Right kidney (tissue), 1 donor: ENCODE results near the gene LANCL1.
"Not testable (repeated sequence)": the region's sequence is repeated elsewhere in the genome, so short reads cannot be mapped to it uniquely, and the experiment has no call there.

ENCODE experiments used
- DNase-seq: peaks from one replicate; pipeline ENCODE4 v3.0.0-alpha.2; 2016

LANCL1 gene

DNA sequence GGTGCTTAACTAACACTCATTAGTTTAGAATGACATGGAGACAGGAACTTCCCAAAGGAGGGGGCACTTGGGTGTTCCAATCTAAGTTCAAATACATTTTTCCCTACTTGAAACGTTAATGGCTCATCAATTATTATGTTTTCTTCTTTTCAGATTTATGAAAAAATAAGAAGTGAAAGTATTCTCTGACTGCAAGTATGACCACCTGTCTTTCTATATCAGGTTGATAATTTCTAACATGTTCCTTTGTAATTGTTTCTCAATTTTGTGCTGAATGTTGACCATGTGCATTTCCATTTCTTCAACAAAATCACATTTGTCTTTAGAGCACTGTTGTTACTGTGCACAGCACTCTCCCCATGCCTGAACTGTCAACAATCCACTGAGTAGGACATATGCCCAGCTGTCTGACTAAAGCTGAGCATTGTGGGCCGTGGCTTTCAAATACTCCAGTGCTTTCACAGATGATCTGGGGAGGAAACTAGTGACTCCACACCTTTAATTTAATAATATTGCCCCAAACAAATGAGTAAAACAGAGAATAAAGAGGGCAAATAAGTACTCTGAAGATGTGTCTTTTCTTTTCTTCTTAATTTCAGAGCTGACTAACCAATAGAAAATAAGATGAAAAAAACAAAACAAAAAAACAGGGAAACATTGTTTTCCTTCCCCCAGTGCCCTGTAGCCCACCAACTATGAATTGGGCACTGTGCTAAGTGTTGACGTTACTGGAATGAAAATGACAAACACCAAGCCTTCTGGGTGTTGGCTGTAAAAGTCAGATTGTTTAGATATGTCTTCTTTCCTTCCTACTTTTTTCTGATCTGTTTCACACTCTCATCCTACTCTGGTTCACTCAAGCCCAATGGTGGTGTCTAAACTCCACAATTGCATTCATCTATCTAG, 16.0 kb downstream of the LANCL1 start:
- no peak for DNase-seq

DNA sequence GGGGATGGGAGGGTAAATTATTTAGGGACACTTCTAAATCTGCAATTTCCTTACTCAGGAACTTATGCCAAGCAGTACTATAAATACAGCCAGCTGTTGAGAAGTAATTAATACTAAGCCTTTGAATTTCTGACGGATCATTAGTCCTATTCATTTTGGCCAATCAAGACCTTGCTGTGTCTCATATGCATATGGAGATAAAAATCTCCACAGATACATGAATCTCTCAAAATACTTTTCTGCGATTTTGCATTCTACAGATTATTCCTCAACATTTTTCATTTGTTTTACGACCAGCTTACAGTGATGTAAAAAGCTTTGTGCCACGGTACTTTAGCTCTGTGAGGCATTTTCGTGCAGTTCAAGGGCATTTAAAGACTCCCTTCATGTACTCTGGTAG, 16.7 kb downstream of the LANCL1 start:
- DNase-seq, result no peak

DNA sequence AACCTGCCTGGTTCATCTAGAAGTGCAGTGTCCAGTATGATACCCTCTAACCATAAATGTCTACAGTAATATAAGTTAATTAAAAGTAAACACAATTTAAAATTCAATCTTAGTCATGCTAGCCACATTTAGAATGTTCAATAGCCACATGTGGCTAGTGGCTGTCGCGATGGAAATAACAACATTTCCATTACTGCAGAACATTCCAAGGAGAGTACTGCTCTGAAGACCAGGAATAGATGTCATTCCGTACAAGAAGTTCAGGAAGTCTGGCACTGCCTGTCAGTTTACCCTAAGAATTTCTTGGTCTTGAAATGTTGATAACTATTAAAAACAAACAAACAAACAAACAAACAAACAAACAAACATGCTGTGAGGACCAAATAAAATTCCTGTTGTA, 17.2 kb downstream of the LANCL1 start:
- no peak for DNase-seq

DNA sequence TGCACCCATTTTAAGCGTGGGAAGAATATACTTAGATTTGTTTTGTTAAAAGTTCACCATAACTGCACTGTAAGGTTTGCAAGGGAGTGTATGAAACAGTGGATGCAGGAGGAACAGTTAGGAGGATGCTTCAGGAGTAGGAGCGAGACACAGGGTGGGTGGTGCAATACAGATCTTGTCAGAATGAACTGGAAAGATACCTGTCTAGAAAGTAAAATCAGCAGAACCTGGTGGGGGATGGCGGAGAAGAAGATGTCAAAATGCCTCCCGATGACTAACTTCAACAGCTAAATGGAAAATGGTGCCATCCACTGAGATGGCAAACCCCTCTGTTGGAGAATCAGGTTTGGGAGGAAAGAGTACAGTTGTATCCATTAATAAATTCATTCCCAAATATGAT, 18.2 kb downstream of the LANCL1 start:
- DNase-seq, result no peak

DNA sequence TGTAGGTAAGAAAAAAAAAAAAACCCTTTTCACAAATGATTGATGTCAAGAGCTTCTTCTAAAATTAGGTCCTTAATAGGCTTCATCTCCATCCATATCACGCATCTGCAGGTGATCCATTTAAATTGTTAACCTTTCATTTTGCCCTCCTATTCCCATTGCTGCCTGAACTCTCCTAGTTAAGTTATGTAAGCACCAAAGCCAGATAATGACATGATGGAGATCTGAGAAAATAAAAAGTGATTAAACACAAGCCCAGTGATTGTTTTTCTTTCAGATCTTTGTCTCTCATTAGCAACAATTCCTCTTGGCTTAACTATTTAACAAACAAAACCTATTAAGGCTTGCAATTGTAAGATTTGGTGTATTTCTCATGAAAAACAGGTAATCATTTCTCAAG, 20.0 kb downstream of the LANCL1 start:
- DNase-seq, result no peak

DNA sequence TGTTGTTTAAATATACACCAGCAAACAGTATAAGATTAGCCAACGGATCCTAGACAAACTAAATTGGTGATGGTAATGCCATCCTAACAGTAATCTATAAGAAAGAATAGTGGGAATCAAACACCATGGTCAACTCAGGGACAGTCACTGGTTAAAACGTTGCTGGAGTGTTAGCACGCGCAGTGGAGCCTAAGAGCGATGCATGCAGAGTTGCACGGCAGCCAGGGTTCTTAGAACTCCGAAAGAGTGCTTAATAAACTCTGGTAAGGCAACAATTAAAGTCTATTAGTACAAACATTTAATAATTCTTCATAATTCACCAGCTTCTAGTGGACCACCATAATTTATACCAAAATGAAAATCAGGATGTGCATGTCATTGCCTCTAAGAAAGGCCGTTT, 22.2 kb downstream of the LANCL1 start:
- no peak for DNase-seq

DNA sequence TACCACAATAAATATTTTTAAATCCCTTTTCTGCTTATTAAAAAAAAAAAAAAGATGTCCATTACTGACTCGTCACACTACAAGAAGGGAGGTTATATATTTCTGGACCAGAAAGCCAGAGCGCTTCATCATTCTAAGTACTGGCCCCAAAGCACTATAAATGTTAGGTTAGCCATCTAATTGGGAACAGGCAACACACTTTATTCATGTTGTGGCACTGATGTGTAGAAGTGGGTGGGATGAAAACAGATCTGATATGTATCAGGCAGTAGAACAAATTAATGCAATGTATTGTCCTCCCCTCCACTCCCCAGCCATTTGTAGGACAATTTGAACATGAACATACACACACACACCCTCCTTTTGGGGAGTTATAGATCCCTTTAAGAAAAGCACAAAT, 24.4 kb downstream of the LANCL1 start:
- no peak for DNase-seq

DNA sequence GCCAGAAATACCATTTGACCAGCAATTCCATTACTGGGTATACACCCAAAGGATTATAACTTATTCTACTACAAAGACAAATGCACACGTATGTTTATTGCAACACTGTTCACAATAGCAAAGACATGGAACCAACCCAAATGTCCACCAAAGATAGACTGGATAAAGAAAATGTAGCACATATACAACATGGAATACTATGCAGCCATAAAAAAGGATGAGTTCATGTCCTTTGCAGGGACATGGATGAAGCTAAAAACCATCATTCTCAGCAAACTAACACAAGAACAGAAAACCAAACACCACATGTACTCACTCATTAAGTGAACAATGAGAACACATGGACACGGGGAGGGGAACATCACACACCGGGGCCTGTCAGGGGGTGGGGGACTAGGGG, 25.6 kb downstream of the LANCL1 start:
- DNase-seq, result not testable (repeated sequence)

DNA sequence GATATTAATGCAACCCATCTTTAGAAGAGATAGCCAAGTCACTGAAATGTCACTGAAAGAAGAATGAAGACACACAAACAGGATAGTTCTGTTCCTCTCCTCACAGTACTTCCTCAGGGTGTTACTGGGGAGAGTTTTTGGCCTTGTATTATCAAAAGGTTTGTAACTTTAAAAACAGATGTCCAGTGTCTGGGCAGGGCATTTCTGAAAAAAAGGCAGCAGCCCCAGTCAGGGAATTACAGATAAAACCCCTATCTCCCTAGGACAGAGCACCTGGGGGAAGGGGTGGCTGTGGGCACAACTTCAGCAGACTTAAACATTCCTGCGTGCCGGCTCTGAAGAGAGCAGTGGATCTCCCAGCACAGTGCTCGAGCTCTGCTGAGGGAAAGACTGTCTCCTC, 30.8 kb downstream of the LANCL1 start:
- DNase-seq, result no peak

DNA sequence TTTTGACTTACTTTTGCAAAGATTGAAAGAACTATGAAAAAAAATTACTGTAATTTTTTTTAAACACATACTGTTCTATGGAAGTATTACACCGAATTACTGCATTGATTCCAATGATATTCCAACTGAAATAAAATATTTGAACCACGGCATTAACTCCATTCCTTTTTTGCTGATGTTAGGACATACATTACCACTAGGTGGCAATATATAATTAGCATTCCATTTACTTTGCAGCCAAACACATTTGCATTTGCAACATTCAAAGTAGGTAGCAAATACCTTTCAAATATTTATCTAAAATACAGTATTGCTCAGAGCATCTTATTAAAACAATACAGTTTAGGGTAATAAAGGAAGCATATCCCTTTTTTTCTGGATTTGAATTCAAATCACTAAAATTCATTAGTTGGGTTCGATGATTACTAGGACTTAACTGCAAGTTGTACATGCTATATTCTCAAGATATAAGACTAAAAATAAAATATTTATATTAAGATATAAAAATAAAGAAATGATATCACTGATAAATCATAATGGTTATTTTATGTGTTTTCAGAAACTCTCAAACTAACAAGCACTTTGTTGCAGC, 31.3 kb downstream of the LANCL1 start:
- no peak for DNase-seq

DNA sequence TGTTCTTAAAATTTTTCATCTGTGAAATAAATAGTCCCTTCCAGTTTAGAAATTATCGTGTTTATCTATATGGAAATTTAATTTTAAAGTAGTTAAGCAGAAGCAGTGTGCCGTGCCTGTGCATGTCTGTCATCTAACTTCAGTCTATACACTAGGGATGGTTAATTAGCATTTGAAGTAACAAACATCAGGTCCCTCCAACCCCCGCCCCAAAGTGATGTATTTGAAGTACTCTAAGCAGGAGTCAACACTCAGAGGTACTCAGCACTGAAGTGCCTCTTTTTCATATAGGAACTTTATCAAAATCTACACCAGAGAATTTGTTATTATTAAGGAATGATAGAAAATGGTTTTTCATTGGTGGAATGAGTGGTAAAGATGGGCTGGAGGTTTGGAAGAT, 33.0 kb downstream of the LANCL1 start:
- DNase-seq, result no peak

DNA sequence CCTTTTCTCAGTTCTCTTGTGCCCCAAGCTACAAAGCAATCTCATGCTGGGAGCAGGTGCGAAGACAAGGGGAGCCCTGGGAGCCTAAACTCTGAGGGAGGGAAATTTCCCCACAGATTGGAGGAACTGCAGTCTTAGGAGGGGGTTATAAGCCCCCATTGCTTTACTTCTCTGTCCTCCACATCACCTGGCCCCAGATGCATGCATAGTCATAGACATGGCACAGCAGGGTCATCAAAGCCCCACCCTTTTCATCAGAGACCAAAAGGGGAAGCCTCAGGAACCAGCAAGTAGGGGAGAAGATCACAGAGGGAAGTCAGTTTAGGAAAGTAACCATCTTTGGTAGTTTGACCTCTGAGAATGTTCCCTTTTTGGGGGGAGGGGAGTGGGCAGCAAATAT, 33.7 kb downstream of the LANCL1 start:
- no peak for DNase-seq

DNA sequence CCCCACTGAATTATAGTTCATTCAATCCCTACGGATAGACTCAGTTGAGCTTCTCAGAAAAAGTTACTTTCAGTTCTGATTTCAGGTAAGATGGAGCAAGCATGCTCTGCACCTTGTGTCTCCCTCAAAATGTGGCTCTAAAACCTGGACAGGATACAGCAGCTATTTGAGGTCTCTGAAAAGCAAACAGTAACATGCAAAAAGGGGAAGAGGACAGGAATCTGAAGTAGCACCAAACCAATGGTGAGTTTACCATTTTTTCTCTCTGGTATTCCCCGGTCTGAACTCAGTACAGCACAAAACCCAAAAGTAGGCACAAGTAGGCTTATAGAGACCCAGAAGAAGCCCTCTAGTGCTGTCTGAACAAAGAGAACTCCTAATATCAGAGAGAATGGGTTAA, 34.1 kb downstream of the LANCL1 start:
- no peak for DNase-seq

DNA sequence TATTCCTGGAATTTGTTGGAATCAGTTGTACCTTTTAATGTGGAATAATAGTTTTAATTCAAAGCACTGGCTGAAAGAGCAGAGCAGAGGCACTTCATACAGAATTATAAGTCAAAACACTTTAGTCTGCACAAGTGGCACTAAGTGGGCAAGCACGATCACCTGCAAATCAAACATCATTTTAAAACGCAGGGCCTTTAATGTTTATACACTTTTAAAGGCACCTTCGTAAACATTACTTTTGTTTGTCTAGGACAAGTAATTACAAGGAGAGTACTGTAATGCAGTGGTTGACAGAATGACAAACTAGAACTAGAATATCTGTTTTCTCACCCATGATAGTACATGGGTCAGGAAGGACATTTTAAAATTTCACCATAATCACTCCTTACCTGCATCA, 36.4 kb downstream of the LANCL1 start:
- DNase-seq, result no peak

DNA sequence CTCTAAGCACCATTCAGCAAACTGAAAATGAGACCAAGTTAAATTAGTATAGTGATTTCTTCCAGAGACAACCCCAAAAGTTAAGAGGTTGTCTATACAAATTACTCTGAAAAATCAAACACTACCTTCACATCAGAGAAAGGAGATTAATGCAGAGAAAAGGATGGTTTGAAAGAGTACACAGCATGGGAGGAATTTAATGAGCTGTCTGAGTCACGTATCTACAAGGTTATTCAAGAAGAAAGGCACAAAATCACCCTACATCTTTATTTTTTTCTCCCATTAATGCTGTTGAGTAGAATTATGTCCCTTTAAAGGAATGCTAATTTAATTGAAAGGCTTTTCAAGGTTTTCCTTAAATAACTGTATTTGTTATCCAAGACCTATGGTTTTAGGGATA, 41.1 kb downstream of the LANCL1 start:
- DNase-seq, result no peak

DNA sequence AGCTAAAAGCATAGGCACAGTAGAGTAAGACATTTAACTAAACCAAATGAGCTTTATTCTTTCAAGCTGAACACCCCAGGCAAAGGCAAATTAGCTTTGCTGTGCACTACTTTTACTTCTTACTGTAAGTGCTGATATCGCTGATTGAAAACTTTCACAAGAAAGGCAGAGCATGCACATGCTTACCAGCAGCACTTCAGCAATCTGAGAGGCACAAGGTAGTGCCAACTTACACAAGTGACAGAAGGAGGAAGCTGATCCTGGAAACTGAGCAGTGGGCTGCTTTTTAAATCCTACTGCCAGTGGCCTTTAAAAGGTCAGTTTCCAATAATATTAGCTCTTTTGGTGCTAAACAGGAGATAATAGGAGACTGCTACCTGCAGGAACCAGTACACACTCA, 43.9 kb downstream of the LANCL1 start:
- DNase-seq, result no peak

DNA sequence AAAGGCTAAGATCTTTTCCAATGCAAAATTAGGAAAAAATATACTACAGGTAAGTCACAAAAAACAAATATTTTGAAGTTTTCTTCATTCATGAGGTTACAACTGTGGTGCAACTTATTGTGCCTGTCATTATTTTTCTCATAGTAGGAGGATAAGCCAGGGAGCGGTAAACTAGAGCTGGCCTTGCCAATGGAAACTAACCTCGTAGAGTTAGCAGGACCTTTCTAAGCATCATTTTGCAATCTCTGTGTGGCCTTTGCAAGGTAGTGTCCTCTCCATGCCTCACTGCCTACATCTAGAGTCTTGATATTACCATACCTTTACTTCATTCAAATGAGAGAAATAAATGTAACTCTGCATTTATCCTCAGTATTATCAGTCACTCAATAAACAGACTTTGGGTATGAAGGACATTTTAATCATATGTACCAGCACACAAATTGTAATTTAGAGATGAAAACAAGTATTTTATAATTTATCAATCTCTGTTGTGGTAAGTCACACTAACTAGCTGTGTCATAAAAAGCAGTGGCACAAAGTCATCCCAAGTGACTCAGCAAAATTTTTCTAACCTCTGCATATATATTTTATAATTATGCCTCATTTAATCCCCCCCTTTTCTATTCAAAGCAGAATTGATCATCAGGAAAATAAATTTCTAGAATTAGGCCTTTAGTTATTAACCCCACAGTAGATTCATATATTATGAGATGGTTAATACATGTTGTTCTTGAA, 47.0 kb downstream of the LANCL1 start:
- DNase-seq, result no peak

DNA sequence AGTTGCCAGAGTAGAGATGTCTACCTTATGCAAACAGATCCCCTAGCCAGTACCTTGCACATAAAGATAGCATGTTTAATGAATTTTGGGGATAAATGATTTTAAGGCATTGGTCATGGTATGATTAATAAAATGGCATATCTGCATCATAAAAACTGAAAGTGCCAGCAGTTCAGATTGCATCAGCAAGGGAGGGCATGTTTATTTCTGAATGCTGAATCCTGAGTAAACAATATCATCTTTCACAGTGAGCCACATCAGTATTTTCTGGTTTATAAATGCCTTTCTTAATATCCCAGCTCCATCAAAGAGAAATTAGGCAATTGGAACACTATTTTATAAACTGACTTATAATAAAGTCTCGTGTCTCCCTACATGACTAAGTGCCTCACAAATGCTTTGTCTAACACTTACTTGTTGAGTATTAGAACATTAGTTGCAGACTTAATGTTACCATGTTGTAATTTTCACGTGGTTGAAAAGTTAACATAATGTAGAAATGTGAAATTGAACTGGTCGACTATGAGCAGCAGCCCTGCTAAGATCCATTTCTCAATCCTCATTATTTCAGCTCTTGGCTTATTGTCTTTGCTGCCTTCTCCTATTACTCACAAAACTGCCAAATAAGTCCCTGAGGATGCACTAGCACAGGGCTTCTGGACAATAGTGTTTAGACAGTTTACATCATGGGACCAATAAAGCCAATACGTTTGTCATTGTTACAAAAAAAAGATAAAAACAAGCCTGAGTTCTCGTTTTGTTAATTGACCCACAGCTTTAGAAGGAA, 48.0 kb downstream of the LANCL1 start:
- DNase-seq, result no peak

DNA sequence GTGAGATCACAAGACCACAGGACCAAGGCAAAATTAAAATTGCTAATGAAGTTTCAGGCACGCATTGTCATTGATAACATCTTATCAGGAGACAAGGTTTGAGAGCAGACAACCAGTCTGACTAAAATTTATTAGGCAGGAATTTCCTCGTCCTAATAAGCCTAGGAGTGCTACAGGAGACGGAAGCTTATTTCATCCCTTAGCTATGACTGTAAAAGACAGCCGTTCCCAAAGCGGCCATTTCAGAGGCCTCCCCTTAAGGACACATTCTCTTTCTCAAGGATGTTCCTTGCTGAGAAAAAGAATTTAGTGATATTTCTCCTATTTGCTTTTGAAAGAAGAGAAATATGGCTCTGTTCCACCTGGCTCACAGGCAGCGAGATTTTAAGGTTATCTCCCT, 49.2 kb downstream of the LANCL1 start:
- DNase-seq, result not testable (repeated sequence)

DNA sequence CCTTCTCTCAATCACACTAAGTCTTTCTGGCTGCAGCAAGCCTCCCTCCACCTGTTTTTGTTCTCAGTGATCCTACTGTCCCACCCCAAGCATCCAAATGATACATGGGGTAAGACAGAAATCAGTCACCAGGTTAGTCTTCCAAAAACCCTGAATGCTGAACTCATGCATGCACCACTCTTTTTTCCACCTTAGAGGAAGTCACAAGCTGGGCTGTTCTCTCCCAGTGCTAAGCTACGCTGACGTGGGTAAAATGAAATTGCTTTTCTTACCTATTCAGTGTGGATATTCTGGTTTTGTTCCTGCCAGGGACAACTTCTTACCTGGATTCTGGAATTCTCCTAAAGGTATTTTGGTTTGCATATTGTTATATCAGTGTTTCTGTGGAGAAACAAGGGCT, 54.2 kb downstream of the LANCL1 start:
- DNase-seq, result no peak

DNA sequence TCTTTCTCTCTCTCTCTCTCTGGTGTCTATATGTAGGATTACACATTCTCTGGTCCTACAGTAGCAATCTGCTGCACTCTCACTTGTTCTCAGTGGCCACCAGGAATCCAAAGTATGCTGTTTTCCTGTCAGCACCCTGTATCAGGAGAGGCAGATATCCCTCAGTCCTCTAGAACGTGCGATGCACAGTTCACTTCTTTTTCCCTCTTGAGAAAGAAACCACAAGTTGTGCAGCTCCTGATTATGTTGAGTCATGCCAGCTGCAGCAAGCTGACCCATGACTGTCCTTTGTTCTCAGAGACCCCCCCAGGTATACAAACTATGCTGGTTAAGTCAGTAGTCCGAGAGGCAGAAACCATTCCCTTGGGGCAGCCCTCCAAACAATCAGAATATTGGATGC, 54.6 kb downstream of the LANCL1 start:
- no peak for DNase-seq

DNA sequence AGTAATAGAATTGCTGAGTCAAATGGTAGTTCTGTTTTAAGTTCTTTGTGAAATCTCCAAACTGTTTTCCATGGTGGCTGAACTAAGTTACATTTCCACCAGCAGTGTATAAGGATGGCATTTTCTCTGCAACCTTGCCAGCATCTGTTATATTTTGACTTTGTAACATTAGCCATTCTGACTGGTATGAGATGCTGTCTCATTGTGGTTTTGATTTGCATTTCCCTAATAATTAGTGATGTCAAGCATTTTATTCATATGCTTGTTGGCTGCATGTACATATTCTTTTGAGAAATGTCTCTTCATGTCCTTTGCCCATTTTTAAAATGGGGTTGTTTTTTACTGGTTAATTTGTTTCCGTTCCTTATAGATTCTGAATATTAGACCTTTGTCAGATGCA, 63.9 kb downstream of the LANCL1 start:
- DNase-seq, result no peak

DNA sequence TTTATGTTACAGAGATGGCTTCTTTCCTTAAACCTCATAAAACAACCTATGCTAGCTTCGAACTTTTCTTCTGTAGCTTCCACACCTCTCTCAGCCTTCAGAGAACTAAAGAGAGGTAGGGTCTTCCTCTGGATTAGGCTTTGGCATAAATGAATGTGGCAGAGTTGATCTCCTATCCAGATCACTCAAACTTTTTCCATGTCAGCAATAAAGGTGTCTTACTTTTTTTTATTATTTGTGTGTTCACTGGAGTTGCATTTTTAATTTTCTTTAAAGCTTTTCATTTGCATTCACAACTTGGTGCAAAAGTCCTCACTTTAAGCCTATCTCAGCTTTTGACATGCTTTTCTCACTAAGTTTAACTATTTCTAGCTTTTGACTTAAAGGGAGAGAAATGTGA, 66.0 kb downstream of the LANCL1 start:
- DNase-seq, result no peak
